Stimulated activated CD8-positive, alpha-beta memory T cell treated with anti-CD3 and anti-CD28 coated beads, Interleukin-15, amount 100 ng/mL, for 1 hour (primary cell): ENCODE measurements around the gene PTPRF.

Experiments
- DNase-seq: peaks from one replicate; pipeline ENCODE4 v3.0.0-alpha.2; 2020; ENCODE audit warnings: low read depth

Gene PTPRF

DNA sequence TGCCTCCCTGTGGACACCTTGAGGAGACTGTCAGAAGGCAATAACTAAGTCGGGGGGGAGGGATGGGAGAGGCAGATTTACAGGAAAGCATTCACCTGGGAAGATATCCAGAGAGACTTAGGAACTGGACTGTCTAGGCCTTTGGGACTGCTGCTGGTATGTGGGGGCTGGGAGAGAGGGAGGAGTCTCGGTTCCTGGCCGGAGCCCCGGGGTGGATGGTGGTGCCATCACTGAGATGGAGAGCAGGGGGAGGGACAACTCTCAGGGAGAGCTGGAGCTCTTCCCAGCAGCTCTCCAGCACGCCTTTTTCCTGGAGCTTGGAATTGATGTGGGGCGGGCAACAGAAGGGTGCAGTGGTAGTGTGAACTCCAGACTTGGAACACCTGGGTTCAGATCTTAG lies 22.1 kb downstream of the PTPRF start:
- no peak for DNase-seq

DNA sequence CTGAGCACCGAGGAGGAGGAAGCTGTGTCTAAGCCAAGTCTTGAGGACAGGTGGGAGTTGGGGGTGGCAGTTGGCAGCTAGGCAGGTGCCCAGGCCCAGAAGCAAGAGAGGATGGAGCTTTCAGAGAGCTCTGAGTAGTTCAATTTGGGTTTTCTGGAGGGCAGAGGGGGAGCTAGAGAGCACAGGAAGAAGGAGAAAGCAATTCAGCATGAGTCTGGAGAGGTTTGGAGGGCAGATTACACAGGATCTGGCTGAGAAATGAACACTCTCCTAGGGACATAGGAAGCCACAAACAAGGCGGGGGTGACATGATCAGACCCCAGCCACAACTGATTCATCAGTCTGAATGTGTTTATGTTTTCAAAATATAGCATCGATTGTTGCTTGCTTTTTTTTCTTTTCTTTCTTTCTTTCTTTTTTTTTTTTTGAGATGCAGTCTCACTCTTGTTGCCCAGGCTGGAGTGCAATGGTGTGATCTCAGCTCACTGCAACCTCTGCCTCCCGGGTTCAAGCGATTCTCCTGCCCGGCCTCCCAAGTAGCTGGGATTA lies 23.8 kb downstream of the PTPRF start:
- DNase-seq, result no peak

DNA sequence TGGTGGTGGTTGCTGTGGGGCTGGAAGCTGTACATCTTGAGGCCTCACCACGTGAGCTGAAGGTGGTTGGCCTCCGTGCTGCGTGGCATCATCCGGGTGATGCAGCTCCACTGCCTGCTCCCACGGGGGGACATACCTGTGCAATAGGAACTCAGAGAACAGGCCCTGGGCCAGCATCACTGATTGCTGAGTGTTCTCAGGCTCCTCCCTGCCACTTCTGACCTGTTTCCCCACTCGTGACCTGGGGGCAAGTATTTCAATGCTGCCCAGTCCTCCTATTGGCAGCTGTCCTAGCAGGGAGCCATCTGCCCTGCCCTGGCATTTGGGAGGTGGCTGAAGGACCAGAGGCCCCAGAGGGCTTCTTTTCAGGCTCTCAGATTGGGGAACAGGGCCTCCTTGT lies 26.1 kb downstream of the PTPRF start:
- no peak for DNase-seq

DNA sequence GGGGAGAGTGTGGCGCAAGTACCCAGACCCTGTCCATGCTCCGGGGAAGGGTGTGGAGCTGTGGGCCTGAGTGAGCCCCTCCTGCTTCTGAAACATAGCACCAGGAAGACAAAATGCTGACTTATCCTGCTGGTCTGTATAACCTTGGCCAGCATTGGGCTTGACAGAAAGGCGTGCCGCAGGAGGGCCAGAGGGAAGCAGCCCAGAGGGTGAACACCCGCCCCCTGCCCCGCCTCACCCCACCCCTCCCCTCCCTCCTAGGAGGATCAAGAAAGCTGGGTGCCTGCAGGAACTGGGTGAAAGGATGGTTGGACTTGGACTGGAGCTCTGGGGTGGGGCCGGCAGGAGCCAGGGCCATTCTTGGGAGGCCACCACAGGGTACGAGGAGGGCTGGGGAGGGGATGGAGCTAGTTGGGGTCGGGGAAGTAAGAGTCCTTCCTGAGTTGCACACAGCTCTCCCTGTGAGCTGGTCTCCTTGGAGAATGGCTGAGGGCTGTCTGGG lies 27.1 kb downstream of the PTPRF start:
- no peak for DNase-seq

DNA sequence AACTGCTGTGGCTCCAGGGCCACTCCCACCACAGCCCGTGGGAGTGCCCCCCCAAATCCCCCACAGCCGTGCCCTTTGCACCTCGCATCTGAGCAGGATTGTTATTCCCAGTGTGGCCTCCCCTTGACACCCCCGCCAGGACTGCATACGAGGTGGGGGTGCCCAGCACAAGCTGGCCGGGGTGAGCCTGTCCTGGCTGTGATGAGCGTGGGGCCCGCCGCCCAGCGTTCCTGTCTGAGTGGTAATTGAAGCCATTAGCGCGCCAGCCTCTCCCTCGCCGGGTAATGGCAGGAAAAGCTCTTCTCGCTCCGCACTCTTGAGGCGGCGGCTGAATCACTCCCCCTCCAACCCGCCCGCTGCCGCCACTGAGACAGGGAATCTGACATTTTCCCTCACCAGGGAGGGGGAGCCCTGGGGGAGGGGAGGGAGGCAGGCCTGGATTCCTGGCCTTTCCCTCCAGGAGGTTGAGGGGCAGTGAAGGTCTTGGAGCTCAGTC lies 27.7 kb downstream of the PTPRF start:
- DNase-seq, result no peak

- no peak for DNase-seq
Observed at GRCh38 chr1:43559714-43560113, 29.0 kb downstream of the PTPRF start.

DNA sequence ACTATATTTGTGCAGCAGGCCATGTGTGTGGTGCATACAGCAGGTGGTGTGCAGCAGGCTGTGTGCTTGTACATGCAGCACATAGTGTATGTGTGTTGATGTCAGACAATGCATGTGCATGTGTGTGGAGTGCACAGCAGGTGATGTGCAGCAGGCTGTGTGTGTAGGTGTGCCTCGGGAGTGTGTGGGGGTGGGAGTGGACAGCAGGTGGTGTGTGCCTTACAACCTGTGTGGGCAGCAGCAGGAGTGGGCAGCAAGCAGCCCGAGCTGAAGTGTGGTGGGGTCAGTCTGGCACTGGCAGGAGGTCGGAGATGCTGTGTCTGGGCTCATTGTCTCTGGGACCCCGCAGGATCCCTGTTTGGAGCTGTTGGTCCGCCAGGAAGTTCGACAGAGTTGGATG lies 29.6 kb downstream of the PTPRF start:
- no peak for DNase-seq

GRCh38 chr1:43563876-43564539 lies 33.3 kb downstream of the PTPRF start:
- no peak for DNase-seq

GRCh38 chr1:43564551-43565348 lies 34.1 kb downstream of the PTPRF start:
- no peak for DNase-seq

DNA sequence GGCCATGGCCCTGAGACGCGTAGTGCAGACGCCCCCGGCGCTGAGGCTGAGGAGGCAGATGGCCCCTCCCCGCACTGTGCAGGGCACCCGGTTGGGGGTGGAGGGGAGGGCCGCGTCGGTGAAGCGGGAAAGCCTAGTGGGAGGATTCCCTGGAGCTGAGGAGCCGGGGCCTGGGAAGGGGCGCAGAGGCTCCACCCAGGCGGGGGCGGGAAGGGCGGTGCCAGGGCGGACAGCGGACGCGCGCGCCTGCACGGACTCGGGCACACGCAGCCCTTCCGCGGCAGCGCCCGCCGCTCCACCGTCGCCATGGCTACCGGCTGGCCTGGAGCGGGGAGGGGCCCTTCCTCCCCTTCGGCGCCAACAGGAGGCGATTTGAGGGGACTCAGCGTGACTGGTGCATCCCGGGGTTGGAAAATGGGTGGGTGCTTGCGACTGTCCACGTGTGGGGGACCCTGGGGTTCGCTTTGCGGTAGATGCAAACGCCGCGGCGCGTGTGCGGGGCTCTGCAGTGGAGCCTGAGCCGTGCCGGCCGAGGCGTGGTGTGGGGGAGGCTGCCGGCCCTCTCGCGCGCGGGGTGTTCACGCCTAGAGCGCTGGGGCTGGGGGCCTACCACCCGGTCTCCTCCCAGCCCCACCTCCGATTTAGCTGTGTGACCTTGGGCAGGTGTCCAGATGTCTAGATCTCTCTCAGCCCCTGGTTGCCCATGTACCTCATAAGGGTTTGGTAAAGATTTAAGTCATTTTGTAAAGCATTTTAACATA lies 35.1 kb downstream of the PTPRF start:
- DNase-seq, result no peak

- DNase-seq, result no peak
Observed at GRCh38 chr1:43566382-43567044, 35.8 kb downstream of the PTPRF start.

GRCh38 chr1:43569175-43569574 lies 38.5 kb downstream of the PTPRF start:
- DNase-seq, result no peak

DNA sequence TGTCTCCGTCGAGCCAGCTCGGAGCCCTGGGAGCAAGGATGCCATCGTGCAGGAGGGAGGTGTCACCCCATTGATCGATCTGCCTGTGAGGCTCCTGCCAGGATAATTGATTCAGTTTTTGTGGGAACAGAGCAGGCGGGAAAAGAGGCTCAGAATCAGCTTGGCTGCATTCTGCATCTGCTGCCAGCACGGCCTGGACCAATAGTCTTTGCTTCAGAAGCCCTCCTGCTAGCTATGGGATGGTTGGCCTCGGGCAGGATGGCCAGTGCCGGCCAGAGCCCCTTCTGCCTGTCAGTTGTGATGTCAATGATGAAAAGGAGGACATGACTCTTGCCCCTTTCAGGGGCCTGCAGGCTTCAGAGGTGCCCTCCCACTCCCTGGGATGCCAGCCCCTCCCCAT lies 39.6 kb downstream of the PTPRF start:
- DNase-seq, result no peak

DNA sequence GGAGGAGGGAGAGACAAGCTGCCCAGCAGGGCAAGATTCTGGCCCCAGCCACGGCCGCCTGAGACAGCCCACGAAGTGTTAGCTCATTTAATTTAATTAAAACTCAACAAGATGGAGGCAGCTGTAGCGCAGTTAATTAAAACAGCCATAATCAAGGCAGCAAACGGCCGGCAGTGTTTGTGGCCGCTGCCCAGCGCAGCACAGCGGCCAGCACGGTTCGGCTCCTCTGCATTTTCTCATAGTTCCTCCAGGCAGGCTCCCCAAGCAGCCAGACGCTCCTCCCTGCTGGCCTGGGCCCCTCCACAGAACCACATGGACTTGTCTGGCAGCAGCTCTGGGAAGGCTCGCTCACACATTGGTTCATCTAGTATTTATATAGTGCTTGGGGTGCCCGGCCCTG lies 40.0 kb downstream of the PTPRF start:
- no peak for DNase-seq

GRCh38 chr1:43572084-43572483 lies 41.4 kb downstream of the PTPRF start:
- DNase-seq, result no peak

DNA sequence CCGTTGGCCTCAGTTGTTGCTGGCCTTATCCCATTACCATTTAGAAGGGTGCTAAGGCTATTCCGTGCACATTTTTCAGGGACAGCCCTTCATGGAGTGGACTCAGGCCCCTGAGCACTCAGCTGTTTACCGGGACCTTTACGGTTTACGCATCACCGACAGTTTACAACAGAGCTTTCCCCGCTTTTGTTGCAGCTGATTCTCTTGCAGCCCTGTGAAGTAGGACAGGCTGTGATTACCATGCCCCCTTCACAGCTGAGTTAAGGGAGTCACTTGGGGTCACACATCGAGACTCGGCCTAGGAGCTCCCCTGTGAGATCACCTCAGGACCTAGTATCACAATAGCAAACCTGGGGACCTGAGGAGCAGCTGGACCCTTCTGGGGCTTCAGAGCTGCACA lies 41.9 kb downstream of the PTPRF start:
- no peak for DNase-seq

- no peak for DNase-seq
Observed at GRCh38 chr1:43573066-43573800, 42.5 kb downstream of the PTPRF start.

- no peak for DNase-seq
Observed at GRCh38 chr1:43576521-43576920, 45.8 kb downstream of the PTPRF start.

- DNase-seq, result no peak
Observed at GRCh38 chr1:43577655-43578542, 47.2 kb downstream of the PTPRF start.

DNA sequence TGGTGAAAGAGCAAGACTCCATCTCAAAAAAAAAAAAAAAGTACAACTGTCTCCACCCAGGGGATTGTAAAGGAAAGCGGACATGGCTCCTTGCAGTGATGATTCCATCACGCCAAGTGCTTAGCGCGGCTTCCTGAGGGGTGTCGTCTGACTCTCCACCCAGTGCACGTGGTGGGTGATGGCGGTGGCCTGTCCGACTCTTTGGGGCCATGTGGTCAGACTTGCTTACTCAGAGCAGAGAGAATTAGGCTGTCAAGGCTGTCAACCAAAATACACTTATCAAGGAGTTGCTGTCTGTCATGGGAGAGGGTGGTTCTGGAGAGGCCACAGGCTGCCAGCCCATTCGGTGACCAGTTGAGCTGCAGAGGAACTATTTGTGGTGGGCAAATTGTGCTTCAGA lies 49.4 kb downstream of the PTPRF start:
- DNase-seq, result no peak
